ENCODE data around the gene SGPP2. TPM values are rescaled to one million over a fixed set of nuclear protein-coding genes. Genes with fewer than 3 reads are reported as not detected.

The SGPP2 gene
- total RNA-seq, 3 donors from 2014 or later (not counting 1 experiment from before 2014, with no cell fraction given) = 0.25 to 0.30 TPM; not detected in 1

DNA sequence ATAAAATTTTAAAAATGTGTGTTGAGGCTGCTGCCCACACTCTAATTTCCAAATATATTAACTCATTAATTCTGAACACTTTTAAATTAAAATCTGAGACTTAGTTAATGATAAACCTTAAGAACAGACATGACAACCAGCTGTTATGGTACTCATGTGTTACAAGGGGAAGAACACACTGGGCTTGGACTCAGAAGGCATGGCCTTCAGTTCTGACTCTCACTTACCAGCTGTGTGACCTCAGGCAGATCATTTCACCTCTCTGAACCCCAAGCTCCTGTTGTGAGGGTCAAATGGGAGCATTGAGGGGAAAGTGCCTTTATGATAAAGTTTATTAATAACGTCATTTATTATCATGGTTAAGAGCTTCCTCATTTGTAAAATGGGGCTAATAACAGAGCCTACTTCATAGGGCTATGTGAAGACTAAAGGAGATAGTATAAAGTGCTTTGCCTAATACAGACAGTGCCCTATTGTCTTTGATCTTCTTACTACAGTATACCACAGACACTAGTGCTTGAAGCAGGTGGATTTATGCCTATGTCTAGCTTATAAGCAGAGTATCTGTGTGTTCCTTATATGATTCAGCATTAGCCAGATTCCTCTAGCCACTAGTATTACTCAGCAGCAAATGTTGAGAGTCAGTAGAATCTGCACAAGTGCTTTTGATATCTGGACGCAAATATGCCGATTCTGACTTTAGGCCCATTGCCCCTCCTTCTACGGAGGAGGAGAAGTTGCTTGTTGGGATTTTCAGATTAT is 99.6 kb downstream of the SGPP2 start:
- Histone ChIP-seq H3K4me1 (ENCODE audit: control insufficient read depth, insufficient read depth, low read length) (no peaks in the 10 kb centered on the region), H3K27me3 (ENCODE audit: control insufficient read depth, insufficient read depth, low read length) (no peaks in the 10 kb centered on the region), H3K27ac (ENCODE audit: low read length) (no peak overlapping the region), H3K36me3 (ENCODE audit: control insufficient read depth, insufficient read depth, low read length) (no peaks in the 10 kb centered on the region), H3K4me3 (ENCODE audit: low read length) (no peak overlapping the region), H3K9me3 (ENCODE audit: control insufficient read depth, insufficient read depth, low read length) (no peaks in the 10 kb centered on the region)
- TF ChIP-seq, protein P1, sequence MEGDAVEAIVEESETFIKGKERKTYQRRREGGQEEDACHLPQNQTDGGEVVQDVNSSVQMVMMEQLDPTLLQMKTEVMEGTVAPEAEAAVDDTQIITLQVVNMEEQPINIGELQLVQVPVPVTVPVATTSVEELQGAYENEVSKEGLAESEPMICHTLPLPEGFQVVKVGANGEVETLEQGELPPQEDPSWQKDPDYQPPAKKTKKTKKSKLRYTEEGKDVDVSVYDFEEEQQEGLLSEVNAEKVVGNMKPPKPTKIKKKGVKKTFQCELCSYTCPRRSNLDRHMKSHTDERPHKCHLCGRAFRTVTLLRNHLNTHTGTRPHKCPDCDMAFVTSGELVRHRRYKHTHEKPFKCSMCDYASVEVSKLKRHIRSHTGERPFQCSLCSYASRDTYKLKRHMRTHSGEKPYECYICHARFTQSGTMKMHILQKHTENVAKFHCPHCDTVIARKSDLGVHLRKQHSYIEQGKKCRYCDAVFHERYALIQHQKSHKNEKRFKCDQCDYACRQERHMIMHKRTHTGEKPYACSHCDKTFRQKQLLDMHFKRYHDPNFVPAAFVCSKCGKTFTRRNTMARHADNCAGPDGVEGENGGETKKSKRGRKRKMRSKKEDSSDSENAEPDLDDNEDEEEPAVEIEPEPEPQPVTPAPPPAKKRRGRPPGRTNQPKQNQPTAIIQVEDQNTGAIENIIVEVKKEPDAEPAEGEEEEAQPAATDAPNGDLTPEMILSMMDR (IDR thresholded peaks at IDR 0.05) = no peak
- H3K4me3 Mint-ChIP-seq = no peak overlapping the region
- no peaks in the 10 kb centered on the region for H3K27me3 Mint-ChIP-seq (ENCODE audit: low read depth in 2 of 2)
- H3K36me3 Mint-ChIP-seq = no peaks in the 10 kb centered on the region
- intact Hi-C loops (cut with micrococcal nuclease) = no loop called here
- ATAC-seq (no peak), DNase-seq (no peak)
- no peak overlapping the region for H3K27ac Mint-ChIP-seq
- no peaks in the 10 kb centered on the region for H3K4me1 Mint-ChIP-seq
- WGBS (ENCODE audit: insufficient coverage) = 96% methylated on average over 4 of the region's 4 CpGs
- H3K9me3 Mint-ChIP-seq = no peaks in the 10 kb centered on the region

DNA sequence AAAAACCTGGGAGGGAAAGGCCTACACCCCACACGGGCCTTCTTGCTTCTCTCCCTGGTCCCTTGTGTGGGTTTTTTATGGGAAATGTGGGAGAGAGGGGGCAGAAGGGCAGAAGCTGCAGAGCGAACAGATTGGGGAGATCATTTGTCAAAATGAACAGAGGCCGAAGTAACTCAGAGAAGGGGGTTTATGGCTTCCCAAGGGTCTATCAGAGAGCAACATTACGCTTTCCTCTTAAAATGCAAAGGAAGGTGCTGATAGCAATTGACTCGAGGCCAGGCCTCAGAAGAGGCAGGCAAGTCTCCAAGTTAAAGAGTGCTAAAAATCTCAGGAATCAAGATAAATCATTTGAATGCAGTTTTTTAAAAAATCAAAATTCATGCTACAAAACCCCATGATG is 101.5 kb downstream of the SGPP2 start:
- H3K9me3 Mint-ChIP-seq = no peaks in the 10 kb centered on the region
- Histone ChIP-seq H3K4me3 (ENCODE audit: low read length) (no peak overlapping the region), H3K9me3 (ENCODE audit: control insufficient read depth, insufficient read depth, low read length) (no peaks in the 10 kb centered on the region), H3K27me3 (ENCODE audit: control insufficient read depth, insufficient read depth, low read length) (no peaks in the 10 kb centered on the region), H3K36me3 (ENCODE audit: control insufficient read depth, insufficient read depth, low read length) (no peaks in the 10 kb centered on the region), H3K4me1 (ENCODE audit: control insufficient read depth, insufficient read depth, low read length) (no peaks in the 10 kb centered on the region), H3K27ac (ENCODE audit: low read length) (no peak overlapping the region)
- H3K36me3 Mint-ChIP-seq = no peaks in the 10 kb centered on the region
- DNase-seq = no peak
- 79% methylated on average over 5 of the region's 5 CpGs for WGBS (ENCODE audit: insufficient coverage)
- no peak overlapping the region for H3K4me3 Mint-ChIP-seq
- no peak for ATAC-seq
- H3K4me1 Mint-ChIP-seq = no peaks in the 10 kb centered on the region
- TF ChIP-seq, protein P1 (IDR thresholded peaks at IDR 0.05) = no peak
- H3K27me3 Mint-ChIP-seq (ENCODE audit: low read depth in 2 of 2) = peaks cover 0 to 3% of the 10 kb centered on the region in 2 donors
- H3K27ac Mint-ChIP-seq = no peak overlapping the region
- intact Hi-C loops (cut with micrococcal nuclease) = no loop called here

DNA sequence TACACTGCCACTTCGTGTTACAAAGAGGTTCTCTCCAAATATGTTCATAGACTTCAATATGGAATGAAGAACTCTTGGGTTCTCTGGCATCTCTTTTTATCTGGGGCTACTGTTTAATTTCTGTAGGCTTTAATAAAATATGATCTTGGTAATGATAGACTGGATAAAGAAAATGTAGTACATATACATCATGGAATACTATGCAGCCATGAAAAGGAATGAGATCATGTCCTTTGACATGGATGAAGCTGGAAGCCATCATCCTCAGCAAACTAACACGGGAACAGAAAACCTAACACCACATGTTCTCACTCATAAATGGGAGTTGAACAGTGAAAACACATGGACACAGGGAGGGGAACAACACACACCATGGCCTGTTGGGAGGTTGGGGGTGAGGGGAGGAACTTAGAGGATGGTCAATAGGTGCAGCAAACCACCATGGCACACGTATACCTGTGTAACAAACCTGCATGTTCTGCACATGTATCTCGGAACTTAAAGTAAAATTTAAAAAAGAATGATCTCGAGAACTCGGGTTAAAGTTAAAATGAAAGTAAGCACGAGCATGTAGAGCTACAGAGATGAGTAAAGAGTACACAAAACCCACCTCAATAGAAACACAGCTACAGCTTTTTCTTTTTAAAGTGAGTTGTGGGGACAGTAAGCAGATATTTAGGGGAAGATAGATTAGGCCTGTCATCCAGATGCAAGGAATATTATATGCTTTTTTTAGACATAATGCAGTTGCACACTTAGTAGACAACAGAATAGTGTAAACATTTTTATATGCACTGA is 102.3 kb downstream of the SGPP2 start:
- Histone ChIP-seq H3K36me3 (ENCODE audit: control insufficient read depth, insufficient read depth, low read length) (no peaks in the 10 kb centered on the region), H3K4me3 (ENCODE audit: low read length) (no peak overlapping the region), H3K9me3 (ENCODE audit: control insufficient read depth, insufficient read depth, low read length) (no peaks in the 10 kb centered on the region), H3K27ac (ENCODE audit: low read length) (no peak overlapping the region), H3K27me3 (ENCODE audit: control insufficient read depth, insufficient read depth, low read length) (no peaks in the 10 kb centered on the region), H3K4me1 (ENCODE audit: control insufficient read depth, insufficient read depth, low read length) (no peaks in the 10 kb centered on the region)
- no peak for ATAC-seq
- H3K4me1 Mint-ChIP-seq = no peaks in the 10 kb centered on the region
- peaks cover 0 to 3% of the 10 kb centered on the region in 2 donors for H3K27me3 Mint-ChIP-seq (ENCODE audit: low read depth in 2 of 2)
- no peaks in the 10 kb centered on the region for H3K36me3 Mint-ChIP-seq
- no peak overlapping the region for H3K4me3 Mint-ChIP-seq
- no peaks in the 10 kb centered on the region for H3K9me3 Mint-ChIP-seq
- 79% methylated on average over 4 of the region's 7 CpGs for WGBS (ENCODE audit: insufficient coverage)
- H3K27ac Mint-ChIP-seq = no peak overlapping the region
- TF ChIP-seq, protein P1 (IDR thresholded peaks at IDR 0.05) = no peak
- intact Hi-C loops (cut with micrococcal nuclease) = no loop called here
- no peak for DNase-seq
